Activated gamma-delta T cell treated with anti-CD3 and anti-CD28 coated beads, Interleukin-2, amount 50 U/mL, for 16 hours (primary cell): Measurements from ENCODE around the gene CACNA1B.
"Not testable (repeated sequence)": the region's sequence is repeated elsewhere in the genome, so short reads cannot be mapped to it uniquely, and the experiment has no call there.

Source experiments
- DNase-seq: peaks from one replicate; pipeline ENCODE4 v3.0.0-alpha.2; 2020; ENCODE audit warnings: low read depth

CACNA1B gene

DNA sequence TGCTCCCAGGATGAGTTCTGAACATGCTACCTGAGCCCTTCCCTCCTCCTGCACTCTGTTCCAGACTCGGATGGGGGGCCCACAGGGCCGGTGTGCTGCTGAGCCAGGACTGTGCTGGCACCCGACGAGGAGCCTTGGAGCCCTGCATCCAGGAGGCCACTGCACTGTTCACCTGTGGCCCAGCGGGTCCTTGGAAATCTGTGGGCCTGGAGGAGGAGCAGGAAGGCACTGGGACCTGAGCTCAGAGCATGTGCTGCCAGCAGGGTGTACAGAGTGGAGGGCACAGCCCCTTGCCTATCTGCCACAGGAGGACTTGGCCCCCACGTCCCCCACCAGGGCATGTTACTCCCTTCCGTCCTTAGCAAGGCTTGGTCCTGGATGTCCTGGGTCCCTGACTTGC lies 265.9 kb downstream of the CACNA1B start:
- not testable (repeated sequence) for DNase-seq

- DNase-seq = not testable (repeated sequence)
Observed at GRCh38 chr9:138147556-138147955, 270.0 kb downstream of the CACNA1B start.

DNA sequence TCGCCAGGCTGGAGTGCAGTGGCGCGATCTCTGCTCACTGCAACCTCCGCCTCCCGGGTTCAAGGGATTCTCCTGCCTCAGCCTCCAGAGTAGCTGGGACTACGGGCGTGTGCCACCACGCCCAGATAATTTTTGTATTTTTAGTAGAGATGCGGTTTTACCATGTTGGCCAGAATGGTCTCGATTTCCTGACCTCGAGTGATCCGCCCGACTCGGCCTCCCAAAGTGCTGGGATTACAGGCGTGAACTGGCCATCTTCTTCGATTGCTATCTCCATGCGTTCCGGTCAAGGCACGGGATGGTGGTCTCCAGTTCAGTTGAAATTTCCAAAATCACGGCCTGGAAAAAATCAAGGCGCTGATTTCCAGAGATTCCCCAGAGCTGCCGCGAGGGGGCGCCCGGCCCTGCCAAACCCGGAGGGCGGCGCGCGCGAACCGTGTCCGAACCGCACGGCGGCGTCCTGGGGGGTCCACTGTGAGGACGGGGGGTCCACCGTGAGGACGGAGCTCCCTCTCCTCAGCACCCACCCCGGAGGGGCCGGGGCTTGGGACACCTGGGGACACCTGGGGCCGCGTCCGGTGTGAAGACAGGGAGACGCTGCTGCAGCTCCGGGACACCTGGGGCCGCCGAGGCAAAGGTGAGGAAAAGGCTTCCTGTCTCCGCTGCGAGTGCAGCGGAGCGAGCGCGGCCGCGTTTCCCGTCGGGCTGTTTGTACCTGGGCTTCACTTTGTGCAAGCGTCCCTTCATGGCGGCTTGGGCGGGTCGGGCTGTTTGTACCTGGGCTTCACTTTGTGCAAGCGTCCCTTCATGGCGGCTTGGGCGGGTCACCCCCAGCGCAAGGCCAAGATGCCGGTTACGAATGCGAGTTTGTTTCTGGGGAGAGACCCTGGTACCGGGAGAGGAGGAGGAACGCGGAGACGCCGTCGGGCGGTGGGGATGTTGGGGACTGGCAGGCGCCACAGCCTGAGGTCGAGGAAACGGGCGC lies 272.4 kb downstream of the CACNA1B start:
- not testable (repeated sequence) for DNase-seq

DNA sequence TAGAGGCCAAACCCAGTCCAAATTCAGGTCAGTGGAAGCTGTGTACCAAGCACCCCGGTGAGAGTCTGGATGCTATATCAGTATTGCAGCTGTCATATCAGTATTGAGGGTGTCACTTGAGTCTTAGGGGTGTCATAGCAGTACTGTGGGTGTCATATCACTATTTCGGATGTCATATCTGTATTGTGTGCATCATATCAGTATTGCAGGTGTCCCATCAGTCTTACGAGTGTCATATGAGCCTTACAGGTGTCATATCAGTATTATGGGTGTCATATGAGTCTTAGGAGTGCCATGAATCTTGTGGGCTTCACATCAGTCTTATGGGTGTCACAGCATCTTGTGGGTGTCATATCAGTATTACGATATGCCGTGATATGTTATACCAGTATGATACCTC lies 278.2 kb downstream of the CACNA1B start:
- DNase-seq = not testable (repeated sequence)

DNA sequence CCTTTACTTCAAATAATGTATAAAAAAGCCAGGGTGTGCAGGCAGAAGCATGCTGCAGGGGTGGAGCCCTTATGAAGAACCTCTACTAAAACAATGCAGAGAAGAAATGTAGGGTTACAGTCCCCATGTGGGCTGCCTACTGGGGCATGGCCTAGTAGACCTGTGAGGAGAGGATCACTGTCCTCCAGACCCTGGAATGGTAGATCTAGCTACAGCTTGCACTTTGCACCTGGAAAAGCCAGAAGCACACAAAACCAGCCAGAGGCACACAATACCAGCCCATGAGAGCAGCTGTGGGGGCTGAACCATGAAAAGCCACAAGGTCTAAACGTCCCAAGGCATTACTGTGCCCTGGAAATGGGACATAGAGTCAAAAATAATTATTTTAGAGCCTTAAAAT lies 289.2 kb downstream of the CACNA1B start:
- not testable (repeated sequence) for DNase-seq
